ENCODE measurements around the gene RALGAPA2.

Gene RALGAPA2

DNA sequence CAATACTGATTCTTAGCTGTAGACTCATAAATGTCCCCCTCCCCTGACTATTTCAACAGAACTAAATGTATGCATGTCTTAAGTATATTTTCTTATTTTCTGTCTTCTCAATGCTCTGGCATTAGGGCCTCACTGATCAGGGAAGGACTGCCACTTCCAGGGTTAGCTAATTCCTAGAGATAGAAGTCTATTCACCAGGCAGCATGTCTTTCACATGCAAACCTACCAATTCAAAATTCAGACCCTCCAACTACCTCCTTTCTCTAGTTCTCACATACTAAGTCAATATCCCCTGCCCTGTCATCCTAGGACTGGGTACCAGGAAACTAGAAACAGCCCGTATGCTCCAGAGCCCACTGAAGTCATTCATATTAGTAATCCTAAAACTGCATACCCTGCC lies 132.3 kb downstream of the RALGAPA2 start:
- no peak for DNase-seq (ENCODE audit: low read depth in 2 of 2, low spot score in 1 of 2)

DNA sequence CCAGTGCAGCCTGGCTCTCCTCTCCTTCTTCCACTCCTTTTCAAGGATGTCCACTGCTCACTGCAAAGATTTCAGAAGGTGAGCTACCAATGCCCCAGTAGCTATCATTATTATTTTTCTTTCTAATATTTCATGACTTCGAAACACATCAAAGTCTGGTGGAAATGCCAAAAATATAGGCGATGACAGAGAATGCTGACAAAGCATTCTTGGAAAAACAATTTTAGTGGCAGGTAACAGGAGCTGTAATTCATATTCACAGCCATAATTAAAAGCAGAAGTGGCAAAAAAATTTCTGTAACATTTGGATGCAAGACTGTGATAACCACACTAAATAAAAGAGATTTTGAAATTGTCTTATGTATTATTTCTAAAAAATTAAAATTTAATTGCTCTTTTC lies 133.6 kb downstream of the RALGAPA2 start:
- no peak for DNase-seq (ENCODE audit: low read depth in 2 of 2, low spot score in 1 of 2)

DNA sequence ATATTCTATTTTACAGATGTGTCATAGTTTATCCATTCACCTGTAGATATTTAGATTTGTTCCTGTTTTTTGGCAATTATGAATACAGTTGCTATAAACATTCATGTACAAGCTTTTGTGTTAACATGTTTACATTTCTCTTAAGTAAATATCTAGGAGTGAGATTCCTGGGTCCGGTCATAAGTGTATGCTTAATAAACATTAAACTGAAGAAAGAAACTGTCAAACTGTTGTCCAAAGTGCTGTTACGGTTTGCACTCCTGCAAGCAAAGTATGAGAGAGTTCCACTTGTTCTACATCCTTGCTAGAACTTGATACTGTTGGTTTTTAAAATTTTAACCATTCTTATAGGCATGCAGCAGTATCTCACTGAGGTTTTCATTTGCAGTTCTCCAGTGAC lies 138.6 kb downstream of the RALGAPA2 start:
- no peak for DNase-seq (ENCODE audit: low read depth in 2 of 2, low spot score in 1 of 2)

DNA sequence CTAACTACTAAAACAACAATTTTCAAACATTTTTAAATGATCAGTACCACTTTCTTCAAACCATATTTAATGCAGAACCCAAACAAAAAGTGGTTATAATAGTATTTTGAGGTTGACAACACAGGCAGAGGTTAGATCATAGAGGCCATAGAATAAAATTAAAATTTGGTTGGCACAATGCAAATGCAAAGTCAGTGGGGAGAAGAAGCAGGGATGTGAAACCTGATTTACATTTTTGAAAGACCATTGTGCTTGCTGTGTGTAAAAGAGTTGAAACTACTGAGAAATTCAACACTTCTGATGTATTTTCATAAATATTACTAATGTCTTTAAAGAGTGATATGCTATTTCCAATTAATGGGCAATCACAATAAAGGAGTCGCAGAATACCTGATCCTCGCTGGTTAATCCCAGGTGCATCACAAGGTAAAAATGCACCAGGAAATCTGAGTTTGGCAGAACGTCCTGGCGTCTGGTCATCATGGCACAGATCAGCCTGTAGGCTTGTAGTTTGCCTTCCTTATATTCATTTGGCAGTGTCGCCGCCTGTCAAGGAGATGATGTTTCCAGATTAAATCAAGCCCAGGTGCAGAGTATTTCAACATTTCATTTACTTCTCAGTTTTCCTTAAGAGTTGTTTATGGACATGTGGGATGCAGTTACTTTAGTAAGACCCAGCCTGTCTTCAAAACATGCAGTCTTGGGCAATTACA lies 141.2 kb downstream of the RALGAPA2 start:
- DNase-seq (ENCODE audit: low read depth in 2 of 2, low spot score in 1 of 2): no peak

DNA sequence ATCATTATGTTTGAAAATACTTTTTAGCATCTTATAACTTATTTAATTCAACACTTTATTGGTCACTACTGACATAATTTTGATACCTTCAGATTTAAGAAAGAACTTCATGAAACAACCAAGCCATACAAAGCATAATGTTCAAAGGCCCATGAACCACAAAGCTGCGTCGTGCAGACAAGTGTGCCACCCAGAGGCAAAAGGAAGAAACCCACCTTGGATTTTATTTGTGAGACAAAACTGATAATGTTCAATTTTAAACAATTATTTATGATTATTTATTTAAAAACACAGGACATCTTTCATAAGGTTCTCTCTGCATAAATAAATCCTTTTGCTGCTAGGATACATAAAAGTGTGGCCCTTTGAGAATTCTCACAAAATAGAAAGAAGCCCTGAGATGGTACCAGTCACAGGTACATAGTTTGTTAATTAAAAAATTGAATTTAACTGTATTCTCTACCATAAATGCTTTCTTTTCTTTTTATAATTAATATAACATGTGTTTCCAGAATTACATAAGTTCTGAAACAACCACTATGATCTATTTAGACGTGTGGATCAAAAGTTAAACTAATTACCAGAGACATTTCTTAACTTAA lies 143.7 kb downstream of the RALGAPA2 start:
- no peak for DNase-seq (ENCODE audit: low read depth in 2 of 2, low spot score in 1 of 2)

DNA sequence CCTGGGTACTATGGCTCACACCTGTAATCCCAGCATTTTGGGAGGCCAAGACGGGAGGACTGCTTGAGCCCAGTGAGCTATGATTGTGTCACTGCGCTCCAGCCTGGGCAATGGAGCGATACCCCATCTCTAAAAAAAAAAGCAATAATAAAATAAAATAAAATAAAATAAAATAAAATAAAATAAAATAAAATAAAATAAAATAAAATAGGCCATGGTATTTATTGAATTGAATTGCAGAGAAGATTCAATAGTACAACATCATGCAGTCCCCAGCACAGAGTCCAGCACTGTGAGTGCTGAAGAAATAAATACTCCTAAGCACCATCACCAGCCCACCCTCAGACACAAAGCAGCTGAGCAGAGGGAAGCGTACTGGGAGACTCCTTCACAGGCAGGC lies 144.7 kb downstream of the RALGAPA2 start:
- no peak for DNase-seq (ENCODE audit: low read depth in 2 of 2, low spot score in 1 of 2)

DNA sequence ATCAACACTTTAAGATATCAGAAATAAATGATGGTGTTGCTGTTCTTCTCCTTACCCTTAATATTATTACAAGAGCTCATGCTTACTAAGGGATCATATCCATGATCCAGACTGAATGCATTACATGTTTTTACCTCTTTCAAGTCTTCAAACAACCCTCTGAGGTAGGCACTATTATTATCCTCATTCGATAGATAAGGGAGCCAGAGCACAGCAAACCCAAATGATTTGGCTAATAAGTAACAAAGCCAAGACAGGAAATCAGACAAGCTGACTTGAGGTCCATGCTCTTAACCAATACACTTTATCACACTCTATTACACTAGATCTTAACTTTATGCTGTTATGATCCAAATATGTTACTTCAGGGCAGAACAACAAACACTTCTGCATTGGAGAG lies 145.9 kb downstream of the RALGAPA2 start:
- DNase-seq (ENCODE audit: low read depth in 2 of 2, low spot score in 1 of 2): no peak

DNA sequence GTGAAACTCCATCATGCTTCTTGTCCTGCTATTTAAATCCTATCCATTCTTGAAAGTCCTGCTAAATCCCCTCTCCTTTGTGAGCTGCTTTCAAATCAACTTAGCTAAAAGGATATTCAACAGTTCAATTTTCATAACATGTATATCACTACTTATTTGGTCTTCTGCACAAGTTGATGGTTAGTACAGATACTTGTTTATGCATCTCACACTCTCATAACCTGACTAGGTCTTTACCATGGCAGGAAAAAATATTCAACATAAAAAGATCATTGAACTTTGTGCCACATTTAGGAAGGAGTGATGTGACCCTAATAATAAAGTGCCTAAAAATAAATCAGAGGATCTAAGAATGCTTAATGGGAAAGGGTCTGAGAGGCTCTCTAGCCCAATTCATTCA lies 148.2 kb downstream of the RALGAPA2 start:
- no peak for DNase-seq (ENCODE audit: low read depth in 2 of 2, low spot score in 1 of 2)

DNA sequence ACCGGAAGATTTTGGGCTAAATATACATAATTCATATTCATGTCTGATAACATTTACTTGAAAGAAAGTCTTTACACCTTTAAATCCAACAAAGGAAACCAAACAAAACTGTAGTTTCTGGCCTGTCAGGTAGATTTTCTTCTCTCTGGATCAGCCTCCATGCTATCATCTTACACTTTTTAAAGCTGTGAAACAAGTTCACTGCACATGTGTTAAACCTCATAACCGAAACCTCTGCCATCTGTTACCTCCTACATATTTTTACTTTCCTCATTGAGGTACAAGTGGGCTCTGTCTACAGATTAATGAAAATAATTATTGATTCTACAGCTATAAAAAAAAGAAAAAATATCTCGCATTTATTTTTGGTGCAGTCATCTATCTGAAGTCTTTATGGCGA lies 149.9 kb downstream of the RALGAPA2 start:
- no peak for DNase-seq (ENCODE audit: low read depth in 2 of 2, low spot score in 1 of 2)

DNA sequence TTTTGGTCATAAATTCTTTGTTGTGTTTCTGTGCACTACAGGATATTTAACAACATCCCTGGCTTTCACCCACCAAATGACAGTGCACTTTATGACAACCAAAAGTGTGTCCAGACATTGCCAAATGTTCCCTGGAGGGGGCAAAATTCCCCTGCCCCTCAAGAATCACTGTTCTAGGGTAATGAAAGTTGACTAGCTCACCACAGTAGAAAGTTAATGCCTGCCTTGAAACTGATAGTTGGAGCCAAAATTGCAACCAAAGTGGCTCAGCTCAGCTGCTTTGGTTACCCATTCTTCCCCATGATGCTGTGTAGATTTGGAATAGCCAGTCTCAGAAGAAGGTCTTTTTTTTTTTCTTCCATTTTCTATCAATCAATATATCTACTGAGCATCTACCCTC lies 150.6 kb downstream of the RALGAPA2 start:
- no peak for DNase-seq (ENCODE audit: low read depth in 2 of 2, low spot score in 1 of 2)

DNA sequence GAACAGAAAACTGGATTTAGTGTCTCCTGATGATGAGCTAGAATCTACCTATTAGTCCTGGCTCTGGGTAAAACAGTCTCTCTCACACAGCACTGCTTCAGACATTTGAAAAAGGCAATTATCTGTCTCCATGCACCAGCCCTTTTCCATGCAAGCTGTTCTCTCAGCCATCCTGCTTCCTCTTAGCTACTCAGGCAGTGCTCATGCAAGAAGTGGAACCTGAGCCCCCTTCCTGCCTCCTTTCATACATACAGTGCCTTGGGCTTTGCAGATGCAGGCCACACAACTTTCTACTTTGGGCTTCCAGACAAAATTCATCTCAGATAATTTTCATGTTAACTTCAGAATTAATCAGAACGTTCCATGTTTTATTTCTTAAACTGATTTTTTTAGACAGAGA lies 151.3 kb downstream of the RALGAPA2 start:
- no peak for DNase-seq (ENCODE audit: low read depth in 2 of 2, low spot score in 1 of 2)

DNA sequence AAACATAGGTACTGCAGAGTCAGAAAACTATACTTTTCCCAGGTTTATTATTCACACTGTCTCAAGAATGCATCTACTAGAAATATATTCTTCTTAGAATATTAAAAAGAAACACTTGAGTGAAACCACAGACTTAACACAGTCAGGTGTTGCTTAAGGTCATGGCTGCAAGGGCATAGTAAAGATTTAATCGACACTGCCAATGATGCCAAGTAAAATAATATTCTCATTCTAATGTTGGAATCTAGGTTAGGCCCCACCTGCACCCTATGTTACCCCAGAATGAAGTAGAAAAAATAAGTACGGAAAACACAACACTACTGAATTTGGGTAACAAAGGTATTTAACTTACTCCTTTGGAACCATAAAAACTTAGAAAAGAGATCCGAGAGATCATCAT lies 155.0 kb downstream of the RALGAPA2 start:
- no peak for DNase-seq (ENCODE audit: low read depth in 2 of 2, low spot score in 1 of 2)

DNA sequence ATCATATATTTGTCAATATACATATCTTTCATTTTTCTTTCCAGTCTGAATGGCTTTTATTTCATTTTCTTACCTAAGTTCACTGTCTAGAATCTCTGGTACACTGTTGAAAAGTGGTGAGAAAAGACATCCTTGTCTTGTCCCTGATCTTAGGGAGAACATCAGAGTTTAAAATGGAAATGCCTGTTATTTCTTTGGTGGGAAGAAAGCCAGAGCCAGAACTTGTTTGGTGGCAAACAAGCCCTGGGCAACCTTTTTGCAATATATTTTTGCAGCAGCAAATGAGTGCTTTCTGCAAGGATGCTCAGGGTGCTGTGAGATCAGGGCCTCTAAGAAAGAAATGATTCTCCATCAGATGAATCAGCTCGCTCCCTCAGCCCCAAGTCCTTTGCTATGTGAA lies 156.6 kb downstream of the RALGAPA2 start:
- no peak for DNase-seq (ENCODE audit: low read depth in 2 of 2, low spot score in 1 of 2)

DNA sequence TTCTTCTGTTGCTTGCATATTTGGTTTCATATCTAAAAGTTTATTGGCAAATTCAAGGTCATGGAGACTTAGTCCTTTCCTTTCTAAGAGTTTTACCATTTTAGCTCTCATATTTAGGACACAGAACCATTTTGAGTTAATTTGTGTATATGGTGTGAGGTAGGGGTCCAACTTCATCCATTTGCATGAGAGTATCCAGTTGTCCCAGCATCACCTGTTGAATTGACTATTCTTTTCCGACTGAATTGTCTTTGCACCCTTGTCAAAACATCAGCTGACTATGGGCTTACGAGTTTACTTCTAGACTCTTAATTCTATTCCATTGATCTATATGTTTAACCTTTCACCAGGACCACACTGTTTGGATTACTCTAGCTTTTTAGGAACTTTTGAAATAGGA lies 157.5 kb downstream of the RALGAPA2 start:
- DNase-seq (ENCODE audit: low read depth in 2 of 2, low spot score in 1 of 2): no peak

DNA sequence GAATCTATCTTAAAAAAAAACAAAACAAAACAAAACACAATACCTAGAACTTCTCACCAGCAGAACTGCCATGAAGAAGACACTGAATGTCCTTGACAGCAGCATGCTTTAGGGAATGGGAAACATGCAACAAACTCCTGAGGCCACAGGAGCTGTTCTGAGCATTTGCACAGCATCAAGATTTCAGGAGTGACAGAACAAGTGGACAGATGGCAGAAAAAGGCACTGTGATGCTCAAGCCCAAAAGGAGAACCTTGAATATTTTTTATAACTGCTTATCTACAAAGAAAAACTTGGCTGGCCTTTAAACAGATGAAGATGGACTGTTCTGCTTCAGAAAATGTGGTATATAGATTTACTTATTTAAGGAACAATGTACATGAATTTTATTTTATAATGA lies 158.9 kb downstream of the RALGAPA2 start:
- no peak for DNase-seq (ENCODE audit: low read depth in 2 of 2, low spot score in 1 of 2)

DNA sequence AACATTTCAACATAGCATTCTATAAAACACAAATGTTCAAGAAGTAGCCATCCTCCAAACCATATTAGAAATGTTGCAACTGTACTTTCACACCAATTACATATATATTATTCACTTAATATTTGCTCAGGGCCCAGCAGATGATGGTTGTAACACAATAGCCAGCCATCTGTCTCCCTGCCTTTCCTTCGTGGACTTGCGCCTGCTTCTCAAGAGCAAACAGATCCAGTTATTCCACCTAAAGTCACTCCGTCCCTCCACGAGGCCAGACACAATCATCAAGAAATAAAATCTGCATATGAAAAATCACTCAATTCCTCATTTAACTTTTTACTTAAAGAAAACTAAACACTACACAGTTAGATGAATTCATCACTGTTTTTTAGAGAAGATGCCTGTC lies 160.4 kb downstream of the RALGAPA2 start:
- DNase-seq (ENCODE audit: low read depth in 2 of 2, low spot score in 1 of 2): no peak

DNA sequence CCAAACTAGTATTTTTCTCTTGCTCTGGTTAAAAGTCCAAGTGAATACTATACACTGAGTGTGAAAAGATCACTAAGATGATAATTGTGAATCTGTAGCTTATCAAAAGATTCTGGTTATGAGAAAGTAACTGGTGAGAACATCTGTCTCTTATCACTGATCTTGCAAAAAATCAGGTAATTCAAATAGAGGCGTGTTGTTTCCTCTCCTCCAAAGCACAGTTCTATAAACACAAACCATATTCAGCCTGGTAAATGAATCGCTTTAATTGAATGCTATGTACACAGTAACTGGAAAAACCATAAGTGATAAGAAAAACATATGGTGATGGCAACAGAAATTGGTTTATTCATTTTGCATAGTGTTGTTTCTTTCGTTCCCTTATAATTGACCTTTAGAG lies 161.0 kb downstream of the RALGAPA2 start:
- DNase-seq (ENCODE audit: low read depth in 2 of 2, low spot score in 1 of 2): no peak

DNA sequence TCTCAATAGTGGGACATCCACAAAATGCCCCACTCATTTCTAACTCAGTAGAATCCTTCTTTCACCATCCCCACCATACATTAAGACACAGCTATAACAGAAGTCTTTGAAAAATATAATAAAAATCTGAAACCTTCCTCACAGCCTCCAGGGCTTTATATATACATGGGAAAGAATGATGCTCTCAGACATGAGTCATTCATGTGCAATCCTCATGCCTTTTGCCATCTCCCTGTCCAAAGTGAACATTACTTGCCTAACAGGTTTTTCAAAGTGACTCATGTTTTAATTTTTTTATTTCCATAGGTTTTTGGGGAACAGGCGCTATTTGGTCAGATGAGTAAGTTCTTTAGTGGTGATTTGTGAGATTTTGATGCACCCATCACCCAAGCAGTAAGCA lies 162.7 kb downstream of the RALGAPA2 start:
- no peak for DNase-seq (ENCODE audit: low read depth in 2 of 2, low spot score in 1 of 2)

DNA sequence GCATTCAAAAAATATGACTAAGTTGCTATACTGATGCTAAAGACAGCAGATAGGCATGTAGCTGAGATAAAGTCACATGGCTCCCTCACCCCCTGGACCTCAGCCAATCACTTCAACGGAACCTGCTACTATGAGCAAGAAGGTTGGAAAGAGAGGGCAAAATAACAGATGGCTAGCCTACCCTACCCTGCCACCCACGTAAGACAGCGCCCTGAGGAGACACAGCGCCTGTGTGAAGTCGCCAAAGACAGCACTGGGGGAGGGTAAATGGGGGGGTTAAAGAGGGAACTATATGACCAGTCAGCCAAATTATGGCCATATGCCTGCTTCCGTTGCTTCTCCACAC lies 163.2 kb downstream of the RALGAPA2 start:
- DNase-seq (ENCODE audit: low read depth in 2 of 2, low spot score in 1 of 2): no peak

DNA sequence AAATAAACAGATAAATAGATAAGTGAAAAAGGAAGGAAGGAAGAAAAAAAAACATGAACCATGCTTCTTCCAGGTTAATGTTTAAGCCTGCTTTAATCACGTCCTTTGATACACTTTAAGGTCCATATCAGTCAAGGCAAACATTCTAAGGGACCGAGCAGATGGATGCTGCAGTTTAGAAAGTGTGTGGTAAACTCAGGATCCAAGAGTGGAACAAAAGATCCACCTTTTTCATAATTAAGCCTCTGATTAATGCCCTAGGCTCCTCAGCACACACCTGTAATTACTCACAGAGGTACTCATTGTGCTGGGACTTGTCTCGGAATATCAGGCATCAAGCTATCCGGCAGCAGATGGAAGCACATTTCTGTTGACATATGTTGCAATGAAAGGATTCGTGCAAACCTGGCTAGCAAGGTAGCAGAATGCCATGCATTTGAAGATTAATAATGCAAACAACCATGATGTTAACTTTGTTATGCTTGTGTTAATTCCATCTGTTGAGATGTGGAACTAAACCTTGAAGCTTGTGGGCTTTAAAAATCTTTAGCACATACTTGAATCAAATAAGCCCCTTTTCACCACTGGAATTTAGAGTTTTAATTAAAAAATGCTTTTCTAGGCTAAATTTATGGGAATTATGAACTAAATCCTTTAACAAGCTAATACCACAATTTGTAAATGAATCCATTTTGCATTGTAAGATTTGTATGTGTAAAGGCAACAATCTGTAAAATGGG lies 163.7 kb downstream of the RALGAPA2 start:
- DNase-seq (ENCODE audit: low read depth in 2 of 2, low spot score in 1 of 2): no peak

DNA sequence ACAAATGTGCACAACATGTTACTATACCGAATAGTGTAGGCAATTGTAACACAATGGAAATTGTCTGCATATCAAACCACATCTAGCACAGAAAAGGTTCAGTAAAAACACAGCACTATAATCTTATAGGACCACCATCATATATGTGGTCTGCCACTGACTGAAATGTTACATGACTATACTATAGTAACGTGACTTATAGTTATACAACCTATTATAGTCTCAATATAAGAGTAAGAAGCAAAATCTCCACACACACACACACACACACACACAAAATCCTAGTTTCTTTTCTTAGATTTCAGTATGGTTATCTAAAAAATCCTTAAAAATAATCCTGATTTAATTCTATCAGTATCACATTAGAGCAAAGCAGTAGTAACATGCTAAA lies 164.6 kb downstream of the RALGAPA2 start:
- no peak for DNase-seq (ENCODE audit: low read depth in 2 of 2, low spot score in 1 of 2)

DNA sequence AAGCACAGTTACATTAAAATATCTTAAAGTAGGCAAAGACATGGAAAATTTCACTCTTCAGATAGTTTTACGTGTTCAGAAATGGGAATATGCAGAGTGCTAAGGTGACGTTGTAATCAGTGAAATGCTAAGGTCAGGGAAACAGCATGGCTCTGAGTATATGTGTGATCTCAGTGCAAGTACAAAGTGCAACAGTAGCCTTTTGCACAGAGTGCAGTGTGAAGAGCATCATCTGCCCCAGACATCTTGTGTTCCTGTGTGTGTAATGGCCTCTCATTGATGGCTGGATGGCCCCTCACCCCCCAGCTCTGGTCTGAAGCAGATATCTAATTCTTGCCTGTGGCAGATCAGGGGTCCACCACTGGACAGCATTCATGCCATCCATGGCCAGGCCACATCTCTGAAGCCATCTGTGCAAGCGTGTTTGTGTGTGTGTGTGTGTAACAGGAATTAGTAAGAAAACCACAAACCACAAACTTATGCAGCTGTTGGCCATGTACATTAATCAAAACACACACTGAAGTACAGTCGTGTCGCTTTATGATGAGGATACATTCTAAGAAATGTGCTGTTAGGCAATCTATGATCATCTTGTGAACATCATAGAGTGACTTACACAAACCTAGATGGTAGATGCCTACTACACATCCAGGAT lies 165.1 kb downstream of the RALGAPA2 start:
- DNase-seq (ENCODE audit: low read depth in 2 of 2, low spot score in 1 of 2): no peak

Measured in stimulated activated CD8-positive, alpha-beta memory T cell treated with anti-CD3 and anti-CD28 coated beads, Interleukin-4, amount 100 ng/mL, for 4 hours (primary cell).